SIG-M5 (cell line): ENCODE measurements around the gene DOCK11.
A peak's percentile ranks its signal among the peaks of the same experiment; 100 is the strongest.

Experiments used
- DNase-seq: peaks from one replicate; lab custom pipeline; 2025; lab: John Stamatoyannopoulos, UW

Gene DOCK11

DNA sequence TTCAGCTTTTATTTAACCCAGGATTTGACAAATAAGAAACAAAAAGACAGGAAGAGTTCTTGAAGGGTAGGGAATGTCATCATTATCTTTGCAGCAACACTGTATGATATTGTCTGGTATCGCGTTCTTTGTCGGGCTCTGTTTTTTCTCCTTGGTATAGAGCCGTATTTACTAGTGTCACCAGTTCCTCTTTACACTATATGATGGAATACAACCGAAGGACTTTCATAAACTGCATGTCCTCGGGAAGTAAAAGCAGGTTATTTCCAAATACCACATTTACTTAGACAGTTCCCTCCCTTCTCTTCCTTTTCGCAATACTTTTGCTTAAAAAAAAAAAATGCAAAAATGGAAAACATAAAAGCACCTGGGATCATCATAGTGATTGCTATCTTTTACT lies 135.2 kb downstream of the DOCK11 start:
- DNase-seq, result peak; percentile 26

GRCh38 chrX:118631586-118631985 lies 136.0 kb downstream of the DOCK11 start:
- DNase-seq, result peak; percentile 32

DNA sequence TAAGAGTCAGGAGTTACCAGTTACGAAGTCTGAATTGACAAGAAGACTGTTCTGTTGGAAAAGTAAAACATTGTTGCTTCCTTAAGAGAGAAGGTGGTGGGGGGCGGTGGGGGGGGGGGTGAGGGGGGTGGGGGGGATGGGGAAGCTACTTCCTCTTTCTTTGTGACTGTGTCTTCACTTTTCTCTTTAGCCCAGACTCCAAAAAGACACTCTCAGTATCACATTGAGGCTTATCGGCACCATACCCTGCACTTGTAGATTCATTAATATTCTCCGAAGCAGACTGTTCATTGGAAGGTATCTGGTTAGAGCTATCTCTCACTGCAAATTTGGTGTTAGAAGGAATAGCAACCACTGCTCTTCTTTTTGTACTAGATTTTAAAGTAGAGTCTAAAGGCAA lies 137.2 kb downstream of the DOCK11 start:
- no peak for DNase-seq

GRCh38 chrX:118633530-118633929 lies 137.9 kb downstream of the DOCK11 start:
- no peak for DNase-seq

DNA sequence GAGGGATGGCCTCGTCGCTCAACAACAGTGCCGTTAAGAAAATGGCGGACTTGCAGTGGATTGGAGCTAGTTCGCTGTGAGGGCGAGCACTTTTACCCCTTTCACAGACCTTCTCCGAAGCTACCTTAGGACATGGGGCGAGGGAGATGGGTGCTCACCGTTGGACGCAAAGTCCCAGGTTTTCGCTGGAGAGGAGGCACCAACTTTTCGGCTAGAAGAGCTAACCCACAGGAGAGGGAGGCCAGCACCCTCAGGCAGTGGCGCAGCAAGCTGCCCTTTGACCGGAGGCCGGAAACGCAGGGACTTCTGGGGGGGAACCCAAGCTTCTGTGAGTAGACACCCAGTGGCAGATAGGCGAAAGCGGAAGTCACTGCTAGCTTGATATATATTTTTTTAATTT lies 138.7 kb downstream of the DOCK11 start:
- no peak for DNase-seq

- no peak for DNase-seq
Measured at GRCh38 chrX:118637997-118638396, 142.4 kb downstream of the DOCK11 start.

DNA sequence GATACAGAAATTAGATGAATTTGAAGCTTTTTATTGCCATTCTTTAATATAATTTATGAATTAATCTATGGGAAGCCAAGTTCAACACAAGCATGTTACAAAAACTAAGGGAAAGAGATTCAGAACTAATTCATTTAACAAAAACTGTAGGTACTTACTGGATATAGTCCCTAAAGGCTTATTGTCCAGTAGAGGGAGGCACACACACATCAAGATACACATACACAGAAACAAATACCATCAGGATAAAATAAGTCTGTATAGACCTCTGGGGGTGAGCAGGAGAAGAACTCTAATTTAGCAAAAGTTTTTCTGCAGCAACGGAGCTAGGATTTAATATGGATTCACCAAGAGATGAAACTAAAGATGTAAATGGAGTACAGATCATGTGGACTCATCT lies 148.8 kb downstream of the DOCK11 start:
- DNase-seq, result no peak

- DNase-seq, result no peak
Measured at GRCh38 chrX:118652717-118653116, 157.1 kb downstream of the DOCK11 start.

GRCh38 chrX:118654331-118654730 lies 158.7 kb downstream of the DOCK11 start:
- no peak for DNase-seq

DNA sequence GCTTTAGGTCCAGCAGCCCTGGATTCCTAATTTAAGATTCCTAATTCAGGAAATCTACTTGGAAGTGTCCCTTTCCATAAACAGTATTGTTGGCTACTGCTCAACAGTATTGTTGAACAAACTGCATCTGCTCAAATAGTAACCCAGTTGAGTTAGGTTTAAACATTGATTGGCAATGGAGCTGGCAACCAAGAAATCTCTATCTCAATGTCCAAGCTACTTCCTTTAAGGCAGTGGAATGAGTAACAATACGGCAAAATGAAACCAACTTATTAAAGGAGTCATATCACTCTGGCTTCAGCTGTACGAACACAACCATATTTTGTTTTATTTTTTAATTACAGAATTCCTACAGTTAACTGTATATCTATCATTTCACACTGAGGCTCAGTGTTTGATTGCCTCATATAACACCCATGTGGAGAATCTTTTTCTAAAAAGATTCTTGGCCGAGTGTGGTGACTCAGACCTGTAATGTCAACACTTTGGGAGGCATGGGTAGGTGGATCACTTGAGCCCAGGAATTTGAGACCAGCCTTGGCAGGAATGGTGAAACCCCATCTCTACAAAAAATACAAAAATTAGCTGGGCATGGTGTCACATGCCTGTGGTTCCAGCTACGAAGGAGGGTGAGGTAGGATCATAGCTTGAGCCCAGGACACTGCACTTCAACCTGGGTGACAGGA lies 160.1 kb downstream of the DOCK11 start:
- no peak for DNase-seq

DNA sequence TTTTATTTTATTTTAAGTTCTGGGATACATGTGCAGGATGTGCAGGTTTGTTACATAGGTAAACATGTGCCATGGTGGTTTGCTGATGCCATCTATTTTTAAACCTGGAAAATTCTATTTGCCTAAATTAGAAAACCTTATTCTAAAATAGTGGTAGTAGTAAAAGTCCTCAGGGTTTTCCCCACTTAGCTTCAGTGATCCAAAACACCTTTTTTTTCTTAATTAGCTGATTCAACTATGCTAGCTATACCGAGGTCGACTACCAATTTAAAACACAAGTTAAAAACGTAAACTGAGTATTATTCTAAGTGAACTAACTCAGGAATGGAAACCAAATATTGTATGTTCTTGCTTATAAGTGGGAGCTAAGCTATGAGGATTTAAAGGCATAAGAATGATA lies 161.8 kb downstream of the DOCK11 start:
- DNase-seq, result no peak

DNA sequence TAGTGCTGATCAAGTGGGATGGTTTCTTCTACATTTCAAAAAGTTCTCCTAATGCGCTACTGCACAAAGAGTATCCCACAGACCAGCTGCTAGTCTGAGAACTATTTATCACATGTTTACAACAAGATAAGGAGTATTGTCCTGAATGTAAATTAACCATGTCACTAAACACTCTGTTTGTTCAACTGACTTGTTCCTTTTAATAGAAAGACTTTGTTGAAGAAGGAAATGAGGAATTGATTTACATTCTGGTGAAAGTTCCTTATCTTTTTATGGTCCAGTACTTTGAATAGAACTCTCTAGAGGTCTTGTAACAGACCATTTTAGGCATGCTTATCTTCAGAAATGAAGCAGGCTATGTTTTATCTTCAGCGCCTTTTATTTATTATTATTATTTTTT lies 164.5 kb downstream of the DOCK11 start:
- DNase-seq, result no peak

- DNase-seq, result no peak
Measured at GRCh38 chrX:118665204-118665603, 169.6 kb downstream of the DOCK11 start.

DNA sequence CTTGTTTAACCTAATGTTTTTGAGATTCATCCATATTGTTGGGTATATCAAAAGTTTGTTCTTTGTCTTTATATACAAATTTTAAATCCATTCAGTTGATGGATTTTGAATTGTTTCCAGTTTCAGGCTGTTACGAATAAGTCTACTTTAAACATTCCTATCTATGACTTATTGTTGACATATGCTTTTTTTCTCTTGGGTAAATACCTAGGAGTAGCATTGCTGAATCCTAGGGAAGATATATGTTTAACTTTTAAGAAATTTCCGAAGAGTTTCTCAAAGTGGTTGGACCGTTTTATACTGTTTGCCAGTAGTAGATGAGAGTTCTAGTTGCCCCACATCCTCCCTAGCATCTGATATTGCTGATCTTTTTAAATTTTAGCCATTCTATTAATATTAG lies 170.9 kb downstream of the DOCK11 start:
- DNase-seq, result no peak

- no peak for DNase-seq
Measured at GRCh38 chrX:118669435-118669834, 173.8 kb downstream of the DOCK11 start.

GRCh38 chrX:118675326-118675965 lies 179.8 kb downstream of the DOCK11 start:
- no peak for DNase-seq

- no peak for DNase-seq
Measured at GRCh38 chrX:118675966-118676349, 180.3 kb downstream of the DOCK11 start.

DNA sequence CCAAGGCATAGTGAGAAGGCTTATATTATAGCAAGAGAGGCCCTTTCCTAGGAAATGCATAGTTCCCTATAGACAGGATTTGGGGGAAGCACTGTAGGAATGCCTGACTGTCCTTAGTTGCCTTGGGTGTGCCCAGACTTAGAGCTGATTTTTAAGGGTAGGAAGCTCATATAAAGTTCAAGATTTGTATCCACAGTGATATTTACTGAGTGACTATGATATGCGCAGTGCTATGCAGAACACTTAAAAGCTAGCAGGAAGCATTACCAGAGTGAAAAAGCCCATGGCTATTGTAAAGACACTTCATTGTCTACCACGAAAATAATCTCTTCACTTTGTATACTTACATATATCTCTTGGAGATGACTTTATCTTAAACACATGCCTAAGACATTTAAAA lies 181.7 kb downstream of the DOCK11 start:
- no peak for DNase-seq

GRCh38 chrX:118679290-118679689 lies 183.7 kb downstream of the DOCK11 start:
- no peak for DNase-seq

DNA sequence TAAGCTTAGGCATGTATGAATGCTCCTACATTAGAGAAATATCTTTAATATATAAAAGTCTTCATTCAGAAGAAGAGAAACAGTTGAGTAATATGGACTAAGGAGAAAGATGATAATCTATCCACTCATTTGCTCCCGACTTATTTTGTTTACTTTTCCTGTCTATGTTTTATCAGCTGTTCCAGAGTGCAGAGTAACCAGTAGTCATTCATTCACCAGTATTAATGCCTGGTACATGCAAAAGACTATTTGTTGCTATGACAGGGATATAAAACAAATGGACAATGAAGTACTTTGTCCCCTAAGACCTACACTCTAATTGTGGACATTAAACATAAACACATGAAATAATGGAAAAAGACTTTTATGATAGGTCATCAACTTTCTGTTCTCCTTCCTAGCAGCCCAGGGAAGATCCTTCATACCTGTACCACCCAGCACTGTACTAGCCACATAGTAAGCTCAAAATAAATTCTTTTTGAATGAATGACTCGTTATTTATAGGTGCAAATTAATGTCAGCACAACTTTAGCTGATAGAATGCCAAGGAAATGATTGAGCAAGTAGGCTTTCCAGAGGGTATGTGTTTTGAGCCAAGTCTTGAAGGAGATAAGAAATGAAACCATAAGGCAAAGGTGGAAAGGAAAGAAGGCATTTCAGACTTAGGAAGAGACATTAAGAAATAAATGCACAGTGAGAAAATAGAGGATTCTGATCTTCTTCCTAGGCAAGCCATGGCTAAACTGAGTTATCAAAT lies 186.8 kb downstream of the DOCK11 start:
- no peak for DNase-seq

DNA sequence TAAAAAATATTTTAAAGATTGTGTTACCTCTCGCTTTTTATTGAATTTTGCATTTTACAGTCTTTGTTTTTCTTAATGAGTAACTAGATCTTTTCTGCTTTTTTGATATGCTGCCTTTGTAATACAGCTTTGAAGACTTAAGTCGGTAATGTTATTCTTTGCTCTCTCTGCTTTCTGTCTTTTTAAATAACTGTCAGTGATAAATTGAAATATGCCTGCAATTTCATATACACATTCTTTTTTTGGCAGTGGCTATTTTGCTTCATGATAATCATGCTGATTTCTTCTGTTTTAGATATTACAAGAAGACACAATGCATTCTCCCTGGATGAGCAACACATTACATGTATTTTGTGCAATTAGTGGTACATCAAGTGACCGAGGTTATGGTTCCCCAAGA lies 189.8 kb downstream of the DOCK11 start:
- no peak for DNase-seq

GRCh38 chrX:118688935-118689334 lies 193.3 kb downstream of the DOCK11 start:
- DNase-seq, result no peak

- no peak for DNase-seq
Measured at GRCh38 chrX:118693843-118694242, 198.2 kb downstream of the DOCK11 start.
